ENCODE measurements around the gene FMC1. TPM values are rescaled to one million over a fixed set of nuclear protein-coding genes. Genes with fewer than 3 reads are reported as not detected.

Gene FMC1
- total and polyA plus RNA-seq, 4 experiments from 2014 or later, result 6.7 to 66.8 (median 30.2) TPM

DNA sequence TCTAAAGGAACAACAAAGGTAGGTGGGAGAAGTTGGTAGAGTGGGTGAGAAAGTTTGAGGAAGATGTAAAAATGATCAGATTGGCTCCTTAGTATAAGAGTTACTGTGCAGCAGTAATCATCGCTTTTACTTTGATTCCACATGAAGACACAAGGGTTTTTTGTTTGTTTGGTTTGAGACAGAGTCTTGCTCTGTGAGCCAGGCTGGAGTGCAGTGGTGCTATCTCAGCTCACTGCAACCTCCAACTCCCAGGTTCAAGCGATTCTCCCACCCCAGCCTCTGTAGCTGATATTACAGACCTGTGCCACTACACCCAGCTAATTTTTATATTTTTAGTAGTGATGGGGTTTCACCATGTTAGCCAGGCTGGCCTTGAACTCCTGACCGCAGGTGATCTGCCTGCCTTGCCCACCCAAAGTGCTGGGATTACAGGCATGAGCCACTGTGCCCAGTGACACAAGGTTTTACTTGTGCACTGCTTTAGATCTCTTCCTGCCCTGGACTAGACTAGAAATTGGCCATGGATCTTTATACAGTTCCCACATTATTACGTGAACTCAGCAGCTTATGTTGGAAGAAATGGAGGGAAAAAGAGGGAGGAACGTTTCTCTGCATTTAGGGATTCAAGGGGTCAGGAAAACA lies 29.3 kb downstream of the FMC1 start:
- Mint-ChIP-seq H3K27me3 (no peaks in the 10 kb centered on the region), H3K4me3 (peak overlapping the region in 6 of 8 donors; percentile 7 to 44 (median 30)), H3K36me3 (peaks cover 25 to 48% of the 10 kb centered on the region in 2 donors), H3K27ac (peak overlapping the region; percentile 52 to 90 (median 68)), H3K4me1 (peaks cover 51 to 83% (median 65%) of the 10 kb centered on the region in 4 donors), H3K9me3 (no peaks in the 10 kb centered on the region)
- intact Hi-C loops (cut with micrococcal nuclease), result no loop called here
- ChIA-PET POLR2A (ENCODE audit: partially characterized antibody) (interaction anchor here (0.6 to 3.1 kb wide), 2 partner anchors 9 to 11 kb away, joined by 3 to 27 read pairs; partner anchors contain the start of gene LUC7L2), CTCF (ENCODE audit: partially characterized antibody) (interaction anchor here (0.5 to 1.2 kb wide), 2 partner anchors 10 to 474 kb away, joined by 3 read pairs; partner anchors contain the start of gene LUC7L2)
- H3K4me3 ChIP-seq (ENCODE audit: low read length in 2 of 2), result no peak overlapping the region
- no peak overlapping the region for H3K27ac ChIP-seq (ENCODE audit: low read depth, low read length)
- H3K27me3 ChIP-seq (ENCODE audit: insufficient read depth, low read length), result no peaks in the 10 kb centered on the region
- peaks cover 77% of the 10 kb centered on the region for H3K4me1 ChIP-seq (ENCODE audit: insufficient read depth, low read length)
- no peaks in the 10 kb centered on the region for H3K9me3 ChIP-seq (ENCODE audit: control insufficient read depth in 1 of 2, low read length in 2 of 2)
- peaks cover 2% of the 10 kb centered on the region for H3K36me3 ChIP-seq (ENCODE audit: insufficient read depth, low read length)
- no peak for DNase-seq

DNA sequence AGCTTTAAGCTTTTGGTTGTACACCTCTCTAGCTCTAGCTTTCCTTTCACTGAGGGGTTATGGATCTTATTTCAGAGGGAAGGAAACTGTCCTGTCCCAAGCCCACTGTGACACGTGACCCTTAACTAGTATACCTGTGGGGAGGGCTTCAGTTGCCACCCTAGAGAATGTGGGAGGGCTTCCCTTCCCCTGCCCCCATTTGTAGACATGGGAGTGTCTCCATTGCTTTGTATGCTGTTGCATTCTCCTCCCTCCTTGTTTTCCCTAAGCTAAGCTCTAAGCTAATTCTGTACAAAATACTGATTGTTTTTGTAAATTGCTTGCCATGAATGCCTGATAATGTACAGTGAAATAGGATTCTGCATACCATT lies 29.8 kb downstream of the FMC1 start:
- H3K27me3 ChIP-seq (ENCODE audit: insufficient read depth, low read length), result no peaks in the 10 kb centered on the region
- Mint-ChIP-seq H3K4me3 (peak overlapping the region in 3 of 8 donors; percentile 11 to 32 (median 31)), H3K36me3 (peaks cover 23 to 50% of the 10 kb centered on the region in 2 donors), H3K27ac (peak overlapping the region in 3 of 7 donors; percentile 60 to 85 (median 65)), H3K9me3 (no peaks in the 10 kb centered on the region), H3K4me1 (peaks cover 51 to 83% (median 65%) of the 10 kb centered on the region in 4 donors), H3K27me3 (no peaks in the 10 kb centered on the region)
- peaks cover 72% of the 10 kb centered on the region for H3K4me1 ChIP-seq (ENCODE audit: insufficient read depth, low read length)
- DNase-seq, result no peak
- CTCF ChIA-PET (ENCODE audit: partially characterized antibody), result interaction anchor here (0.5 to 1.2 kb wide), 2 partner anchors 11 to 474 kb away, joined by 3 read pairs; partner anchors contain the start of gene LUC7L2
- H3K4me3 ChIP-seq (ENCODE audit: low read length in 2 of 2), result no peak overlapping the region
- intact Hi-C loops (cut with micrococcal nuclease), result no loop called here
- peaks cover 7% of the 10 kb centered on the region for H3K36me3 ChIP-seq (ENCODE audit: insufficient read depth, low read length)
- POLR2A ChIA-PET (ENCODE audit: partially characterized antibody), result interaction anchor here (0.6 to 3.1 kb wide), 2 partner anchors 9 to 11 kb away, joined by 3 to 27 read pairs; partner anchors contain the start of gene LUC7L2
- H3K9me3 ChIP-seq (ENCODE audit: control insufficient read depth in 1 of 2, low read length in 2 of 2), result no peaks in the 10 kb centered on the region
- no peak overlapping the region for H3K27ac ChIP-seq (ENCODE audit: low read depth, low read length)

DNA sequence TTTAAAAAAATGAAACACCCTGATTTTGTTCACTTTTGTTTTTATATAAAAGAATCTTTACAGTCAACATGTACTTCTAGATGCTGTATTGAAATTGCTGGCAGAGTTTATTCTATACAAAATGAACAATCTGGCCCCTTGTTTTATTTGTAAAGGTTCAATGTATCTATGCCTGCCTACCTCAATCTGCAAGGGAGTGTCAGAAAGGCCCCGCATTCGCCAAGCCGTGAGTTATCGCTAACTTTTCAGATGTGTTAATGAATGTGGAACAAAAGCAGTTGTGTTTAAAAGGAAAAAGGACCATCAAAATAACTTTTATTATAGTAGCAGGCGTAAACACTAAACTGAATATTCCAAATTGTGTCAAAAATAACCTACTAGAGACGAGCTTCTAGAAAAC lies 33.1 kb downstream of the FMC1 start:
- no peak for DNase-seq
- Histone ChIP-seq H3K9me3 (ENCODE audit: control insufficient read depth in 1 of 2, low read length in 2 of 2) (no peaks in the 10 kb centered on the region), H3K36me3 (ENCODE audit: insufficient read depth, low read length) (peaks cover 25% of the 10 kb centered on the region), H3K4me1 (ENCODE audit: insufficient read depth, low read length) (peaks cover 43% of the 10 kb centered on the region), H3K27me3 (ENCODE audit: insufficient read depth, low read length) (no peaks in the 10 kb centered on the region), H3K27ac (ENCODE audit: low read depth, low read length) (no peak overlapping the region), H3K4me3 (ENCODE audit: low read length in 2 of 2) (no peak overlapping the region)
- H3K27me3 Mint-ChIP-seq, result no peaks in the 10 kb centered on the region
- peaks cover 41 to 60% (median 50%) of the 10 kb centered on the region in 4 donors for H3K4me1 Mint-ChIP-seq
- ChIA-PET POLR2A (ENCODE audit: partially characterized antibody) (no interaction called here), CTCF (ENCODE audit: partially characterized antibody) (interaction anchor here (1.0 kb wide), 1 partner anchor 1371 kb away, joined by 3 read pairs; no protein-coding TSS in a partner anchor)
- no peak overlapping the region for H3K4me3 Mint-ChIP-seq
- H3K9me3 Mint-ChIP-seq, result no peaks in the 10 kb centered on the region
- H3K27ac Mint-ChIP-seq, result peak overlapping the region in 3 of 7 donors; percentile 8 to 56 (median 27)
- intact Hi-C loops (cut with micrococcal nuclease), result no loop called here
- peaks cover 22 to 55% of the 10 kb centered on the region in 2 donors for H3K36me3 Mint-ChIP-seq

DNA sequence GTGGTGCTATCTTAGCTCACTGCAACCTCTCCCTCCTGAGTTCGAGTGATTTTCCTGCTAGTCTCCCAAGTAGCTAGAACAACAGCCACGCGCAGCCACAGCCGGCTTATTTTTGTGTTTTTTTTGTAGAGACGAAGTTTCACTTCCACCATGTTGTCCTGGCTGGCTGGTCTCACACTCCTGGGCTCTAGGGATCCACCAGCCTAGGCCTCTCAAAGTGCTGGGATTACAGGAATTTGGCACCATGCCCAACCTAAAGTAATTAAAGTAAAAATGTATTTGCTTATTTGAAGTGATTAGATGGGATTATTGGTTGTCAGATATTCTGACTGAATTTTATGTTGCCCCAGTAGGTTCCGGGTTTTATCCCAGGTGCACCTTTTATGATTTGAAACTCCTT lies 41.3 kb downstream of the FMC1 start:
- no peaks in the 10 kb centered on the region for H3K9me3 ChIP-seq (ENCODE audit: control insufficient read depth in 1 of 2, low read length in 2 of 2)
- peaks cover 31% of the 10 kb centered on the region for H3K36me3 ChIP-seq (ENCODE audit: insufficient read depth, low read length)
- no peak overlapping the region for H3K27ac Mint-ChIP-seq
- no peaks in the 10 kb centered on the region for H3K9me3 Mint-ChIP-seq
- ChIA-PET POLR2A (ENCODE audit: partially characterized antibody) (no interaction called here), CTCF (ENCODE audit: partially characterized antibody) (no interaction called here)
- no peak overlapping the region for H3K4me3 ChIP-seq (ENCODE audit: low read length in 2 of 2)
- no peak overlapping the region for H3K27ac ChIP-seq (ENCODE audit: low read depth, low read length)
- H3K27me3 Mint-ChIP-seq, result no peaks in the 10 kb centered on the region
- H3K4me3 Mint-ChIP-seq, result no peak overlapping the region
- DNase-seq, result no peak
- peaks cover 16 to 49% of the 10 kb centered on the region in 2 donors for H3K36me3 Mint-ChIP-seq
- peaks cover 0 to 11% (median 3%) of the 10 kb centered on the region in 4 donors for H3K4me1 Mint-ChIP-seq
- intact Hi-C loops (cut with micrococcal nuclease), result no loop called here
- H3K4me1 ChIP-seq (ENCODE audit: insufficient read depth, low read length), result no peaks in the 10 kb centered on the region
- no peaks in the 10 kb centered on the region for H3K27me3 ChIP-seq (ENCODE audit: insufficient read depth, low read length)

DNA sequence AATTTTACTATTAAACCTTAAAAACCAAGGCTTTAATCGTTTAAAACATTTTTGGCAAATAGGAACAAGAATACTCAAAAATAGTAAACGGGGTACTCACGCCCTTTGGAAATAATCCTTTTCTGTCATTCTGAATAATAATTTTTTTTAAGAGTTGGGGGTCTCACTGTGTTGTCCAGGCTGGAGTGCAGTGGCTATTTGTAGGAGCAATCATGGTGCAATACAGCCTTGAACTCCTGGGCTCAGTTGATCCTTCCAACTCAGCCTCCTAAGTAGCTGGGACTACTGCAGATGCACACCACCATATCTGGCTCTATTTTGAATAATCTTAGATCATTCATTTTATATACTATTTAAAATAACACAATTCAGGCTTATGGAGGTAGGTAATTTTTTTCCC lies 43.5 kb downstream of the FMC1 start:
- DNase-seq, result no peak
- Histone ChIP-seq H3K4me3 (ENCODE audit: low read length in 2 of 2) (no peak overlapping the region), H3K36me3 (ENCODE audit: insufficient read depth, low read length) (peaks cover 31% of the 10 kb centered on the region), H3K4me1 (ENCODE audit: insufficient read depth, low read length) (no peaks in the 10 kb centered on the region), H3K27me3 (ENCODE audit: insufficient read depth, low read length) (no peaks in the 10 kb centered on the region), H3K27ac (ENCODE audit: low read depth, low read length) (no peak overlapping the region), H3K9me3 (ENCODE audit: control insufficient read depth in 1 of 2, low read length in 2 of 2) (no peaks in the 10 kb centered on the region)
- intact Hi-C loops (cut with micrococcal nuclease), result no loop called here
- no peaks in the 10 kb centered on the region for H3K27me3 Mint-ChIP-seq
- no peak overlapping the region for H3K27ac Mint-ChIP-seq
- ChIA-PET CTCF (ENCODE audit: partially characterized antibody) (no interaction called here), POLR2A (ENCODE audit: partially characterized antibody) (no interaction called here)
- H3K9me3 Mint-ChIP-seq, result no peaks in the 10 kb centered on the region
- H3K4me3 Mint-ChIP-seq, result no peak overlapping the region
- peaks cover 14 to 32% (median 18%) of the 10 kb centered on the region in 4 donors for H3K4me1 Mint-ChIP-seq
- peaks cover 30 to 53% of the 10 kb centered on the region in 2 donors for H3K36me3 Mint-ChIP-seq

DNA sequence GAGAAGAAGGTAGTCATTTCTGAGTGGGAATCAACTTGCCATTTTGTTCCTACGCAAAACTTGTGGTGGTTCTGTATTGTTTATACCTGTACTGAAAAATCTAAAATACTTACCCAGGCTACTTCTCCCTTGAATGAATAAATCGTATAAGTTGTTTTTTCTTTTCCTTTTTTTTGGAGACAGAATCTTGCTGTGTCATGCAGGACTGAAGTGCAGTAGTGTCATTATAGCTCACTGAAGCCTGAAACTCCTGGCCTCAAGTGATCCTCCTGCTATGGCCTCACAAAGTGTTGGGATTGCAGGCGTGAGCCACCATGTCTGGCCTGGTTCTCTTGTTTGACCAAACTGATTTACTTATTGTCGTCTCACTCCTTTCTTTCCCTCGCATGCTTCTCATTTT lies 46.5 kb downstream of the FMC1 start:
- no peak overlapping the region for H3K27ac ChIP-seq (ENCODE audit: low read depth, low read length)
- intact Hi-C loops (cut with micrococcal nuclease), result no loop called here
- Mint-ChIP-seq H3K27me3 (no peaks in the 10 kb centered on the region), H3K36me3 (peaks cover 27 to 59% of the 10 kb centered on the region in 2 donors), H3K9me3 (no peaks in the 10 kb centered on the region), H3K4me1 (peaks cover 21 to 33% (median 22%) of the 10 kb centered on the region in 4 donors), H3K4me3 (no peak overlapping the region), H3K27ac (peak overlapping the region in 3 of 7 donors; percentile 6 to 57 (median 10))
- H3K4me1 ChIP-seq (ENCODE audit: insufficient read depth, low read length), result no peaks in the 10 kb centered on the region
- no peaks in the 10 kb centered on the region for H3K9me3 ChIP-seq (ENCODE audit: control insufficient read depth in 1 of 2, low read length in 2 of 2)
- no peak for DNase-seq
- POLR2A ChIA-PET (ENCODE audit: partially characterized antibody), result interaction anchor here (1.4 kb wide), 1 partner anchor 28 kb away, joined by 4 read pairs; the partner anchor contains the start of gene LUC7L2
- H3K36me3 ChIP-seq (ENCODE audit: insufficient read depth, low read length), result peaks cover 32% of the 10 kb centered on the region
- CTCF ChIA-PET (ENCODE audit: partially characterized antibody), result no interaction called here
- no peak overlapping the region for H3K4me3 ChIP-seq (ENCODE audit: low read length in 2 of 2)
- H3K27me3 ChIP-seq (ENCODE audit: insufficient read depth, low read length), result no peaks in the 10 kb centered on the region

DNA sequence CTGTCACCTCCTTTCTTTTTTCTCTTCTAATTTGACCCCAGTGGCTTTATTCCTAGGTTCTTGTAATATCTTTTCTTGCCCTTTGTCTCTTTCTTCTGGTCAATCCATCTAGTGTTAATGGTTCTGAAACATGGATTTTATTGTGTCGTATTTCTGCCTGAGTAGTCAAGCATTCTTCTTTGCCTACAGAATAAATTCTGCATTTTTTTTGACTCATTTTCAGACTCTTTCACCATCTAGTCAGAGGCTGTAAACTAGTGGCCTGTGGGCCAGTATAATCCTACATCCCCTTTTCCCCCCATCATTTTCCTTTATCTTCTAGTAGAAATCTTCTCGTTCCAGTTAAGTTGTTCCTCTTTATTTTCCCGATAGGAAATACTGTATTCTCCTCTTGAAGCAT lies 48.0 kb downstream of the FMC1 start:
- Mint-ChIP-seq H3K4me3 (no peak overlapping the region), H3K27me3 (no peaks in the 10 kb centered on the region), H3K9me3 (no peaks in the 10 kb centered on the region), H3K36me3 (peaks cover 30 to 60% of the 10 kb centered on the region in 2 donors), H3K27ac (peak overlapping the region in 4 of 7 donors; percentile 1 to 60 (median 34)), H3K4me1 (peaks cover 29 to 41% (median 29%) of the 10 kb centered on the region in 4 donors)
- H3K4me3 ChIP-seq (ENCODE audit: low read length in 2 of 2), result no peak overlapping the region
- DNase-seq, result no peak
- peaks cover 30% of the 10 kb centered on the region for H3K36me3 ChIP-seq (ENCODE audit: insufficient read depth, low read length)
- no peaks in the 10 kb centered on the region for H3K9me3 ChIP-seq (ENCODE audit: control insufficient read depth in 1 of 2, low read length in 2 of 2)
- ChIA-PET CTCF (ENCODE audit: partially characterized antibody) (interaction anchor here (1.3 kb wide), 1 partner anchor 18 kb away, joined by 3 read pairs; no protein-coding TSS in a partner anchor), POLR2A (ENCODE audit: partially characterized antibody) (no interaction called here)
- H3K27ac ChIP-seq (ENCODE audit: low read depth, low read length), result no peak overlapping the region
- peaks cover 8% of the 10 kb centered on the region for H3K4me1 ChIP-seq (ENCODE audit: insufficient read depth, low read length)
- no peaks in the 10 kb centered on the region for H3K27me3 ChIP-seq (ENCODE audit: insufficient read depth, low read length)
- intact Hi-C loops (cut with micrococcal nuclease), result no loop called here
